Mesothelial cell of epicardium (in vitro differentiated cells): ENCODE measurements around the gene IRF1. TPM values are rescaled to one million over a fixed set of nuclear protein-coding genes. Genes with fewer than 3 reads are reported as not detected.

Experiments
- DNase-seq, 2 experiments: peaks; one replicate each; pipeline ENCODE4 v3.0.0; 2021; ENCODE audit warnings: low spot score in 2 of 2; ENCODE audit not compliant: unreplicated experiment in 2 of 2
- H3K27ac Mint-ChIP-seq: 2 replicates; pipeline ENCODE4 v1.8.0; 2021; ENCODE audit warnings: mixed read lengths
- H3K27me3 Mint-ChIP-seq: 2 replicates; pipeline ENCODE4 v1.8.0; 2021; ENCODE audit warnings: low read depth, mixed read lengths
- H3K36me3 Mint-ChIP-seq: 2 replicates; pipeline ENCODE4 v1.8.0; 2021; ENCODE audit warnings: mixed read lengths
- H3K4me1 Mint-ChIP-seq: 2 replicates; pipeline ENCODE4 v1.8.0; 2021; ENCODE audit warnings: mixed read lengths
- H3K4me3 Mint-ChIP-seq: 2 replicates; pipeline ENCODE4 v1.8.0; 2021; ENCODE audit warnings: mild to moderate bottlenecking, moderate library complexity, mixed read lengths
- H3K9me3 Mint-ChIP-seq: 2 replicates; pipeline ENCODE4 v1.8.0; 2021; ENCODE audit warnings: mixed read lengths
- CTCF ChIP-seq: fragments of 200-600 bp; sonication (generic); IDR thresholded peaks from one replicate; pipeline ENCODE4 v1.5.0; 2021; ENCODE audit warnings: antibody characterized with exemption; ENCODE audit not compliant: unreplicated experiment
- total RNA-seq: library from RNA; stranded (reverse); gene quantifications from 3 replicates; pipeline ENCODE4 v1.2.1, GENCODE V29; 2021

The IRF1 gene
- total RNA-seq, 1 donor from 2014 or later: 33.3 TPM

DNA sequence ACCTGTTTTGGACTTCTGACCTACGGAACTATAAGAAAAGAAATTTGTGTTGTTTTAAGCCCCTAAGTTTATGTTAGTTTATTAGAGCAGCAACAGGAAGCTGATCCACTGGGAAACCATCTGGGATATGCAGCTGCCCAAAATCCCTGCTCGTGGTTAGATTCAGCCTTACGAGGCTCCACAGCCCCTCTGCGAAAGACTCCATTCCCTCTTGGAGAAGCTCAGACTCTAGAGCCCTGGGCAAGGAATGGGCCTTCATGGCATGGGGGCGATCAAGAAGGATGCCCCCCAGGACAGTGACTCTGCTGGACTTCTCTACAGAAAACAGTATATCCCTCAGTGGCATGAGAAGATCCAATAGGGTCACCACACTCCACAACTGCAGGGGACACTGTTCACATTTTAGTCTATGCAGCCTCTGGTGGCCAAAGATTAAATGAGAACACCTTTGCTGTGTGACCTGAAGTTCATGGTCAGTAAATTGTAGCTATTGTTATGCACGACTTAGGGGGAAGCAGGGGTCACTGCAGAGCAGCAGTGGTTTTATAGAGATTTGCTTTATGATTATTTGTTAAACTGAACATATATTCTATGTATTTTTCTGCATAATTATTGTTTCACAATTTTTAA lies 21.1 kb downstream of the IRF1 start:
- Mint-ChIP-seq H3K4me1 (peaks cover 24% of the 10 kb centered on the region), H3K4me3 (no peak overlapping the region), H3K9me3 (peaks cover 7% of the 10 kb centered on the region), H3K27ac (no peak overlapping the region), H3K36me3 (peaks cover 7% of the 10 kb centered on the region), H3K27me3 (no peaks in the 10 kb centered on the region)
- no peak for TF ChIP-seq CTCF
- no peak for DNase-seq

- Mint-ChIP-seq H3K4me1 (peaks cover 28% of the 10 kb centered on the region), H3K4me3 (no peak overlapping the region), H3K27ac (no peak overlapping the region), H3K36me3 (peaks cover 6% of the 10 kb centered on the region), H3K27me3 (no peaks in the 10 kb centered on the region), H3K9me3 (peaks cover 7% of the 10 kb centered on the region)
- TF ChIP-seq CTCF: no peak
- DNase-seq: no peak
Observed at GRCh38 chr5:132468656-132469379, 21.8 kb downstream of the IRF1 start.

DNA sequence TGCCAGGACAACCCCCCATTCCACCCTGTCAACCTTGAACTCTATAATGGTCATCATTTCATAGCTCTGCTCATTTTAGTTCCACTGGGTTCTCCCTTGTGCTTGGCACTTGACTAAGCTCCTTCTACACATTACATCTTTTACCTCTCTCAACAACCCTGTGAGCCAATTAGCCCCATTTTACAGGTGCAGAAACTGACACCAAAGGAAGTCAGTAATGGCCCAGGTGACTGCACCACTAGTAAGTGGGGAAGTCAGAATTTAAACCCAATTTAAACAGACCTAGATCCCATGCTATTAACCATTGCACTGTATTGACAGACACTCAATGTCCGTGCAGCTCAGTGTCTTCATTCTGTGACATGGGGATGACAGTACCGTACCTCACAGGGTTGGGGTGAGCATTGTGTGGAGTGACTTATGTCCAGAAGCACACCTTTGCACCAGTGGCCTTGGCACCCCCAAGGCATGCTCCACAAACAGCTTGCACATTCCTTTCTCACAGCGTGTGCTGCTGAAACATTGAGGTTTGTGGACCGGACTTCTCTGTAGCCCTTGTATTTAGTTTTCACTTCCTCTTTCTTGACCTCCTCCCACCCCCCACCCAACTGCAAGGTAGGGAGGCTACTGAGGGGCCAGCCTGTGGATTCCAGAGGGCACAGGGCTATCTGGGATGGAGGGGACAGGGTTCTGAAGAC lies 23.1 kb downstream of the IRF1 start:
- Mint-ChIP-seq H3K4me1 (peaks cover 34% of the 10 kb centered on the region), H3K9me3 (peaks cover 7% of the 10 kb centered on the region), H3K27ac (no peak overlapping the region), H3K27me3 (no peaks in the 10 kb centered on the region), H3K36me3 (peaks cover 6% of the 10 kb centered on the region), H3K4me3 (no peak overlapping the region)
- TF ChIP-seq CTCF: no peak
- no peak for DNase-seq

DNA sequence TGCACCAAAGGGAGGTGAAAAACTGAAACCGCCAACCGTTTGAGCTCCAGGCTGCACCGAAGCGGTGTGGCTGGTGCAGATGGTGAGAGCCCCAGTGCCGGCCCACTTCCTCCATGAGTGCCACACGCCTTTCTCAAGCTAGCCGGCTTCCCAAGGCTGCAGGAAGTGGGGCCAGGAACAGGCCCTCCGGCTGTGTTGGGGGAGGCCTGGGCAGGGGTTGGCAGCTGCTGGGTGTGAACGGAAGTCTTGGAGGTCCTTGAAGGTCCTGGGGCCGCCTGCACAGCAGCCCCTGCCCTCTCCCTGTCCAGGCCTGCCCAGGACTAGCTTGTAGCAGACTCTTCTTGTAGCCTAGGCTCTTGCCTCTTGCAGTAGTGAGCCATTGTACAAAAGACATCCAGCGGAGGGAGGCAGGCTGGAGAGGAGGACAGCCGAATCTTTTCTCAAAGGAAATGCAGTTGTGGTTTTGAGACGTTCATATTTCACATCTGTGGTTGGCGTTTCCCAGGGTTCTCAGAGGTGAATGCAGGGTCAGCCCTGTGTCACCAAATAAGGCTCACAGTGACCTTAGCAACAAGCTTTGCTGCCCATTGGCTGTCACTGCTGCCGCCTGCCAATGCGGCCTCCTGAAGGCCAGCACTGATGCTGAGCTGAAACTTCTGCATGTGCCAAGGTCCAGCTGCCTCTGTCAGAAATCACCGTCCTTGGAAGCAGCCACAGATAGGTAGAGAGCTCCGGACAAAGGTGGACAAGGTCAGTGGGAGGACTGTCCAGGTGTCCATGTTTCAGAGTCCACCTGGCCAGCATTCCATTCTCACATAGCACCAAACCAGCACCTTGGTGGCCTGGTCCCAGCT lies 23.9 kb downstream of the IRF1 start:
- Mint-ChIP-seq H3K27me3 (no peaks in the 10 kb centered on the region), H3K4me3 (no peak overlapping the region), H3K9me3 (peaks cover 7% of the 10 kb centered on the region), H3K27ac (no peak overlapping the region), H3K36me3 (peaks cover 6% of the 10 kb centered on the region), H3K4me1 (peaks cover 34% of the 10 kb centered on the region)
- no peak for DNase-seq
- no peak for TF ChIP-seq CTCF

- Mint-ChIP-seq H3K36me3 (peaks cover 14% of the 10 kb centered on the region), H3K4me1 (peaks cover 28% of the 10 kb centered on the region), H3K9me3 (peaks cover 7% of the 10 kb centered on the region), H3K27me3 (no peaks in the 10 kb centered on the region), H3K4me3 (no peak overlapping the region), H3K27ac (peak overlapping the region; percentile 82)
- TF ChIP-seq CTCF: no peak
- DNase-seq: no peak
Observed at GRCh38 chr5:132465059-132465707, 25.4 kb downstream of the IRF1 start.
